ENCODE measurements around the gene PSAT1. TPM values are rescaled to one million over a fixed set of nuclear protein-coding genes. Genes with fewer than 3 reads are reported as not detected.
A peak's percentile ranks its signal among the peaks of the same experiment; 100 is the strongest.

PSAT1 gene
- polyA plus RNA-seq (2013): 0.15 TPM

GRCh38 chr9:78296893-78297671 is at the start of gene PSAT1:
TSS of gene PSAT1 (plus strand) at chr9:78297125. CDS start at chr9:78297211, 86 bp downstream.
- WGBS (ENCODE audit: insufficient coverage): under 1% methylated on average over 65 of the region's 76 CpGs
- POLR2A ChIA-PET: no interaction called here
- H3K4me1 ChIP-seq (ENCODE audit: control extremely low read depth in 1 of 4, control insufficient read depth in 4 of 4, insufficient read depth in 4 of 4, low read length in 3 of 4): peaks cover 2 to 26% (median 24%) of the 10 kb centered on the region in 4 experiments
- H3K36me3 ChIP-seq (ENCODE audit: control insufficient read depth in 4 of 4, insufficient read depth in 4 of 4, low read length in 3 of 4): peaks cover 0 to 7% (median 0%) of the 10 kb centered on the region in 4 experiments
- peaks cover 0 to 61% (median 20%) of the 10 kb centered on the region in 5 experiments for H3K27me3 ChIP-seq (replicated peaks in 2 of 5; ENCODE audit: control insufficient read depth in 4 of 5, insufficient read depth in 5 of 5, low read length in 4 of 5)
- peak; percentile 86 to 90 (median 90) for DNase-seq
- no peaks in the 10 kb centered on the region for H3K9me3 ChIP-seq (ENCODE audit: control extremely low read depth in 1 of 5, control insufficient read depth in 4 of 5, insufficient read depth in 2 of 5, low read depth in 1 of 5, low read length in 4 of 5)
- no peak within 1 kb of the TSS for H3K27ac ChIP-seq (ENCODE audit: insufficient read depth in 1 of 2, low read depth in 1 of 2, low read length in 2 of 2, poor library complexity in 1 of 2, severe bottlenecking in 2 of 2)
- CTCF ChIA-PET: interaction anchor here (1.0 kb wide), 1 partner anchor 864 kb away, joined by 3 read pairs; no protein-coding TSS in a partner anchor
- H3K4me3 ChIP-seq (ENCODE audit: control insufficient read depth in 1 of 7, extremely low read depth in 1 of 7, insufficient read depth in 4 of 7, low read depth in 2 of 7, low read length in 6 of 7): peak within 1 kb of the TSS in 6 of 7 experiments; percentile 43 to 78 (median 66)

GRCh38 chr9:78248635-78249034 is 48.3 kb upstream of the PSAT1 start:
- Histone ChIP-seq H3K36me3 (ENCODE audit: control insufficient read depth in 4 of 4, insufficient read depth in 4 of 4, low read length in 3 of 4) (peaks cover 0 to 37% (median 11%) of the 10 kb centered on the region in 4 experiments), H3K9me3 (ENCODE audit: control extremely low read depth in 1 of 5, control insufficient read depth in 4 of 5, insufficient read depth in 2 of 5, low read depth in 1 of 5, low read length in 4 of 5) (no peaks in the 10 kb centered on the region), H3K4me3 (ENCODE audit: control insufficient read depth in 1 of 7, extremely low read depth in 1 of 7, insufficient read depth in 4 of 7, low read depth in 2 of 7, low read length in 6 of 7) (no peak overlapping the region), H3K27ac (ENCODE audit: insufficient read depth in 1 of 2, low read depth in 1 of 2, low read length in 2 of 2, poor library complexity in 1 of 2, severe bottlenecking in 2 of 2) (no peak overlapping the region), H3K4me1 (ENCODE audit: control extremely low read depth in 1 of 4, control insufficient read depth in 4 of 4, insufficient read depth in 4 of 4, low read length in 3 of 4) (peaks cover 0 to 4% (median 2%) of the 10 kb centered on the region in 4 experiments), H3K27me3 (replicated peaks in 2 of 5; ENCODE audit: control insufficient read depth in 4 of 5, insufficient read depth in 5 of 5, low read length in 4 of 5) (no peaks in the 10 kb centered on the region)
- WGBS (ENCODE audit: insufficient coverage): no CpG with 5 or more reads among the region's 1 CpG
- POLR2A ChIA-PET: interaction anchor here (1.3 kb wide), 1 partner anchor 9 kb away, joined by 3 read pairs; no protein-coding TSS in a partner anchor
- peak in 2 of 3 donors; percentile 43 to 48 for DNase-seq
- CTCF ChIA-PET: interaction anchor here (1.6 kb wide), 1 partner anchor 17 kb away, joined by 4 read pairs; no protein-coding TSS in a partner anchor

- H3K9me3 ChIP-seq (ENCODE audit: control extremely low read depth in 1 of 5, control insufficient read depth in 4 of 5, insufficient read depth in 2 of 5, low read depth in 1 of 5, low read length in 4 of 5): no peaks in the 10 kb centered on the region
- H3K4me3 ChIP-seq (ENCODE audit: control insufficient read depth in 1 of 7, extremely low read depth in 1 of 7, insufficient read depth in 4 of 7, low read depth in 2 of 7, low read length in 6 of 7): no peak overlapping the region
- ChIA-PET CTCF (interaction anchor here (1.7 kb wide), 1 partner anchor 10 kb away, joined by 7 read pairs; no protein-coding TSS in a partner anchor), POLR2A (interaction anchor here (0.6 kb wide), 1 partner anchor 15 kb away, joined by 3 read pairs; no protein-coding TSS in a partner anchor)
- no peak overlapping the region for H3K27ac ChIP-seq (ENCODE audit: insufficient read depth in 1 of 2, low read depth in 1 of 2, low read length in 2 of 2, poor library complexity in 1 of 2, severe bottlenecking in 2 of 2)
- H3K4me1 ChIP-seq (ENCODE audit: control extremely low read depth in 1 of 4, control insufficient read depth in 4 of 4, insufficient read depth in 4 of 4, low read length in 3 of 4): peaks cover 0 to 4% (median 2%) of the 10 kb centered on the region in 4 experiments
- H3K36me3 ChIP-seq (ENCODE audit: control insufficient read depth in 4 of 4, insufficient read depth in 4 of 4, low read length in 3 of 4): peaks cover 0 to 32% (median 9%) of the 10 kb centered on the region in 4 experiments
- no peak for DNase-seq
- no peaks in the 10 kb centered on the region for H3K27me3 ChIP-seq (replicated peaks in 2 of 5; ENCODE audit: control insufficient read depth in 4 of 5, insufficient read depth in 5 of 5, low read length in 4 of 5)
These were observed 47.4 kb upstream of the PSAT1 start for GRCh38 chr9:78249542-78249941.

- Histone ChIP-seq H3K9me3 (ENCODE audit: control extremely low read depth in 1 of 5, control insufficient read depth in 4 of 5, insufficient read depth in 2 of 5, low read depth in 1 of 5, low read length in 4 of 5) (no peaks in the 10 kb centered on the region), H3K36me3 (ENCODE audit: control insufficient read depth in 4 of 4, insufficient read depth in 4 of 4, low read length in 3 of 4) (peaks cover 3 to 36% (median 12%) of the 10 kb centered on the region in 4 experiments), H3K4me1 (ENCODE audit: control extremely low read depth in 1 of 4, control insufficient read depth in 4 of 4, insufficient read depth in 4 of 4, low read length in 3 of 4) (peaks cover 0 to 4% (median 2%) of the 10 kb centered on the region in 4 experiments), H3K27ac (ENCODE audit: insufficient read depth in 1 of 2, low read depth in 1 of 2, low read length in 2 of 2, poor library complexity in 1 of 2, severe bottlenecking in 2 of 2) (no peak overlapping the region), H3K27me3 (replicated peaks in 2 of 5; ENCODE audit: control insufficient read depth in 4 of 5, insufficient read depth in 5 of 5, low read length in 4 of 5) (no peaks in the 10 kb centered on the region), H3K4me3 (ENCODE audit: control insufficient read depth in 1 of 7, extremely low read depth in 1 of 7, insufficient read depth in 4 of 7, low read depth in 2 of 7, low read length in 6 of 7) (no peak overlapping the region)
- ChIA-PET CTCF (no interaction called here), POLR2A (no interaction called here)
- no peak for DNase-seq
- no CpG with 5 or more reads among the region's 1 CpG for WGBS (ENCODE audit: insufficient coverage)
These were observed 44.3 kb upstream of the PSAT1 start for GRCh38 chr9:78252616-78253015.

- H3K27me3 ChIP-seq (replicated peaks in 2 of 5; ENCODE audit: control insufficient read depth in 4 of 5, insufficient read depth in 5 of 5, low read length in 4 of 5): no peaks in the 10 kb centered on the region
- no peaks in the 10 kb centered on the region for H3K9me3 ChIP-seq (ENCODE audit: control extremely low read depth in 1 of 5, control insufficient read depth in 4 of 5, insufficient read depth in 2 of 5, low read depth in 1 of 5, low read length in 4 of 5)
- ChIA-PET CTCF (no interaction called here), POLR2A (interaction anchor here (0.6 kb wide), 1 partner anchor 169 kb away, joined by 3 read pairs; no protein-coding TSS in a partner anchor)
- no peak overlapping the region for H3K27ac ChIP-seq (ENCODE audit: insufficient read depth in 1 of 2, low read depth in 1 of 2, low read length in 2 of 2, poor library complexity in 1 of 2, severe bottlenecking in 2 of 2)
- WGBS (ENCODE audit: insufficient coverage): no CpG with 5 or more reads among the region's 4 CpGs
- no peak for DNase-seq
- no peak overlapping the region for H3K4me3 ChIP-seq (ENCODE audit: control insufficient read depth in 1 of 7, extremely low read depth in 1 of 7, insufficient read depth in 4 of 7, low read depth in 2 of 7, low read length in 6 of 7)
- H3K36me3 ChIP-seq (ENCODE audit: control insufficient read depth in 4 of 4, insufficient read depth in 4 of 4, low read length in 3 of 4): peaks cover 3 to 35% (median 12%) of the 10 kb centered on the region in 4 experiments
- H3K4me1 ChIP-seq (ENCODE audit: control extremely low read depth in 1 of 4, control insufficient read depth in 4 of 4, insufficient read depth in 4 of 4, low read length in 3 of 4): peaks cover 0 to 3% (median 1%) of the 10 kb centered on the region in 4 experiments
These were observed 43.6 kb upstream of the PSAT1 start for GRCh38 chr9:78253285-78253684.

GRCh38 chr9:78261403-78262001 is 35.4 kb upstream of the PSAT1 start:
- H3K4me3 ChIP-seq (ENCODE audit: control insufficient read depth in 1 of 7, extremely low read depth in 1 of 7, insufficient read depth in 4 of 7, low read depth in 2 of 7, low read length in 6 of 7): no peak overlapping the region
- peaks cover 3 to 22% (median 13%) of the 10 kb centered on the region in 4 experiments for H3K36me3 ChIP-seq (ENCODE audit: control insufficient read depth in 4 of 4, insufficient read depth in 4 of 4, low read length in 3 of 4)
- no peaks in the 10 kb centered on the region for H3K27me3 ChIP-seq (replicated peaks in 2 of 5; ENCODE audit: control insufficient read depth in 4 of 5, insufficient read depth in 5 of 5, low read length in 4 of 5)
- no peaks in the 10 kb centered on the region for H3K4me1 ChIP-seq (ENCODE audit: control extremely low read depth in 1 of 4, control insufficient read depth in 4 of 4, insufficient read depth in 4 of 4, low read length in 3 of 4)
- whole genome bisulfite sequencing (ENCODE audit: insufficient coverage): no CpG with 5 or more reads among the region's 2 CpGs
- no peak overlapping the region for H3K27ac ChIP-seq (ENCODE audit: insufficient read depth in 1 of 2, low read depth in 1 of 2, low read length in 2 of 2, poor library complexity in 1 of 2, severe bottlenecking in 2 of 2)
- H3K9me3 ChIP-seq (ENCODE audit: control extremely low read depth in 1 of 5, control insufficient read depth in 4 of 5, insufficient read depth in 2 of 5, low read depth in 1 of 5, low read length in 4 of 5): no peaks in the 10 kb centered on the region
- ChIA-PET CTCF (interaction anchor here (0.7 to 0.9 kb wide), 2 partner anchors 12 to 585 kb away, joined by 3 read pairs; no protein-coding TSS in a partner anchor), POLR2A (no interaction called here)
- DNase-seq: peak; percentile 10 to 51 (median 50)
